SH-SY5Y (cell line): Measurements from ENCODE around the gene ABCE1.

ENCODE experiments used
- GATA2 ChIP-seq: IDR thresholded peaks from 2 replicates; pipeline ENCODE4 v1.6.1; 2011; ENCODE audit warnings: mild to moderate bottlenecking, low read depth, low read length
- GATA3 ChIP-seq: IDR thresholded peaks from 2 replicates; pipeline ENCODE4 v1.6.1; 2011; ENCODE audit warnings: low read depth, mild to moderate bottlenecking, low read length, moderate library complexity

The ABCE1 gene

DNA sequence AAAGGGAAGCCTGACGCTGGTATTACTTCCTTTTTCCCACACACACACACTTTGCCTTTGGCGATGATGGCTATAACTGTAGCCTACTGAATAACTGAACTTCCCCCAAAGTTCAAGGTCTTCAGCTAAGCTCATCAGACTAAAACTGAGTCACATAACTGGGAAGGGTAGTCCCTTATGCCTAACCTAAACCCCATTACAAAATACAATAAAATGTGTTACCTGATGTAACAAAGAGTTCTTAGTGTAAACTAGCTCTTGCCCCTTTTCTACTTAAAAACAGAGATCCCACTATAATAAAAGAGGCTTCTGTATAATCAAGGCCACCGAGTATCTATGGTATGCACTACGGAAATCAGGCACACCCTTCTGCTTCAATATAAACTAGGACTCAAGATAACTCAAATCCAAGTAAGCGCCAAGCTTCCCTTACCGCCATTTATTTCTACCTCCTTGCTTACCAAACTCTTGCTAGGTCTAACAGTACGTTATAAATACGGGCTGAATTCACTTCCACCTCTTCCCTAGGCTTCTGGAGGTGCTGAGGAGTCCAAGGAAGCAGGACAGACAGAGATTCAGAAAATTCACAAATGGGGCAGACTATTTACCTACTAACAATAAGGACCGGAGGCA lies 79.9 kb downstream of the ABCE1 start:
- TF ChIP-seq GATA2, result no peak
- no peak for TF ChIP-seq GATA3

DNA sequence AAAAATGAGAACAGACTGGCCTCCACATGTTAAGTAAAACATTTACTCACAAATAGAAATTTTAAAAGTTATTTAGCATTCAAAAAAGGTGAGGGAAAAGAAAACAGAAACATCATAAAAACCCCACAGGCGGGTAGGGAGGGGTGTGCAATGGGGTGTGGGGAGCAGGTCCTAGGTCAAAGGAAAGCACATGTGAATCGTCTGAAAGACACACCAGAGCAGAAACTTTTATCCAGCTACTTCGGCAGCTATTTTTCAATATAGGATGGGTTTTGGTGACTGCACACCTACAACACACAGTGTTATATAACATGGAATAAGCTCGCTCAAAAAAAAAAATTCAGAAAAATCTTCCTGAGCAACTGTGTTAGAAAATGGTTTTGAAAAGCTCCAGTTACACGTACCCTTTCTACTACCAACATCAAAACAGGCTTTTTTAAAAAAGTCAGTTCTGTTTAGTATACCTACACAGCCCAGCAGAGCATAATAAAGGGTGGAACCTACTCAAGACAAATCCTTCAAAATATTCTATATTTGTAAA lies 80.7 kb downstream of the ABCE1 start:
- TF ChIP-seq GATA2 (no peak), GATA3 (no peak)
